Stimulated activated CD8-positive, alpha-beta memory T cell treated with anti-CD3 and anti-CD28 coated beads, Interleukin-4, amount 100 ng/mL, for 24 hours (primary cell): ENCODE results near the gene CALCB.

ENCODE experiments used
- DNase-seq: peaks from one replicate; pipeline ENCODE4 v3.0.0-alpha.2; 2020; ENCODE audit warnings: low read depth

CALCB gene

DNA sequence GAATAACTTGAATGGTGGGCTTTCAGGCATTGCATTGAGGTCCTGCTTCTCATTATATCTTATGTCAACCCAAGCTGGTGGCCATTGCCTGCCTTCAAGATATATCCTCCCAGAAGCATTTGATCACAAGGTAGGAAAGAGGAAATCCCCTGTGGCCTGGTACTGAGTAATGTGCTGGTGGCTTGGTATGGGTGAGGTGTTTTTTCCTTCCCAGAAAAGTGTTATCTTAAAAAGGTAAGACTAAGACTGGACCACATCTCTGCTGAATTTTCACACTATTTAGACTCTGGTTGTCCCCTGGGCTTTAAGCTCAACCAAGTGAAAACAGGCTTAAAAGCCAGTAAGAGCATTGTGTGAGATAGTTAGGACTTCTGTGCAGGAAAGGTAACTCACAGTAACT, 45.0 kb downstream of the CALCB start:
- DNase-seq: no peak

- no peak for DNase-seq
These were observed 46.0 kb downstream of the CALCB start for GRCh38 chr11:15119352-15119751.

DNA sequence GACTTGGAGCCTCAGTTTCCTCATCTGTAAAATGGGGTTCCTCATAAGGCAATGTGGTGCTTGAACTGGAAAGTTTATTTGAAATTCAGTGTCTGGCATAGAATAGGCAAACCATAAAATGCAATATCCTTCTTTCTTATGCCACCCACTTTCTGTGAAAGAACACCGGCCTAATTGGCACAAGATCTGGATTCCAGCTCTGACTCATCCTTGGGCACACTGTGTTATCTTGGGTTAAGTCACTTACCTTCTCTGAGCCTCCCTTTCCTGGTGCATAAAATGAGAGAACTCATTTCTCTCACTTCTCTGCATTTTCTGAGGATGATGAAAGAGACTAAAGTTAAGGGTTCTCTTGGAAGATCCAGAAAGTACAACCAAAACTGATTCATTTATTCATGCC, 46.4 kb downstream of the CALCB start:
- DNase-seq: no peak

DNA sequence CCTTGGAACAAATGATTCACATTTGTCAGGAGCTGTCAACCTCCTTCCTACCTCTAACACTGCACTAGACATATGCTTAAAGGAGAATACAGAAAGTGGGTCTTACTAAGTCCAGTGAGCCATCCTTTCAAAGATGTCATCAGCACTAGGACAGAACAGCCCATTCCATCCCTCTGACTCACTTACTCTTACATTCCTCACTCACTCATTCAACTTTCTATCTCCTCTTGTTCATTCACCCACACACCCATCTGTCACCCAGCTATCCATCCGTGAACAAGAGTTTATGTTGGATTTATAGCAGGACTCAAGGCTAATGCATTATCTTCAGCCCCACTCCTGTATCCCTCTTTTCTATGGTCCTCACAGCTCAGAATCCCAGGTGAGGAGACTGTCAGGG, 50.5 kb downstream of the CALCB start:
- no peak for DNase-seq

DNA sequence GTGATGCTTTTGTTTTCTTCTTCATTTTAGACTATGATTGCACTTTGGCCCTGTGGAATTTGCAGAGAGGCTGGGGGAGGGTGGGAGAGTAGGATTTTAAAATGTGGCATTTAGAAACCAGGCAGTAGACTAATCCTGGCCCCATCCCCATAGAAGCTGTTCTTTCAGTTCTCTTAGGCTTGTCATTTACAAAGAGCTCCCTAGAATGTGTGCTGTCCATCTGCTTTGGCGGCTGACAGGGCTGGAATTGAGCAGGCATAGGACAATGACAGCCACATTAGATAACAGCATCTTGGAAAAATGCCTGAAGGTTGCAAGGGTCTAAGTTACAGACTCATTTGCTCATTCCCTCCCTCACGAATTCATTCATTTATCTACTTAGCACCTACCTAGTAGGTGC, 51.1 kb downstream of the CALCB start:
- DNase-seq: no peak

- DNase-seq: no peak
These were observed 53.9 kb downstream of the CALCB start for GRCh38 chr11:15127341-15127740.
